HCT116 (cell line): ENCODE results near the gene THBD. TPM values are rescaled to one million over a fixed set of nuclear protein-coding genes. Genes with fewer than 3 reads are reported as not detected.

Source experiments
- ATAC-seq: fragments of 200-7000 bp; cut with Tn5 transposase; 2 replicates; pipeline ENCODE4 v1.9.1; 2020; ENCODE audit warnings: mild to moderate bottlenecking, moderate library complexity
- BruUV-seq: library from RNA; stranded (reverse); fragments of 400-500 nt; replicated peaks from 2 replicates; lab custom pipeline; 2021; lab: Mats Ljungman, UMichigan
- CTCF ChIA-PET: fragments of 300-600 bp; sonication (Branson Sonifier 250); formaldehyde crosslinking; loops from one replicate; lab custom pipeline; 2021; ENCODE audit warnings: antibody characterized with exemption; lab: Charles Lee
- POLR2A ChIA-PET: fragments of 300-600, 350-600 bp; sonication (Branson Sonifier 250); formaldehyde crosslinking; loops from one replicate; lab custom pipeline; 2021; ENCODE audit warnings: antibody characterized with exemption; lab: Charles Lee
- RAD21 ChIA-PET, 2 experiments: fragments of 300-600 bp; sonication (Branson Sonifier 250); formaldehyde crosslinking; loops; one replicate each; lab custom pipeline; 2023; ENCODE audit warnings: low total read pairs in 2 of 2; ENCODE audit not compliant: uncharacterized antibody in 2 of 2, unreplicated experiment in 2 of 2, low non-redundant PET in 1 of 2; lab: Charles Lee
- DNase-seq: peaks from one replicate; pipeline ENCODE4 v3.0.0-alpha.2; 2010; ENCODE audit warnings: low read depth, low spot score
- H2AFZ ChIP-seq: fragments of 200-600 bp; shearing (Covaris generic), sonication (generic); 2 replicates; pipeline ENCODE4 v1.6.1; 2017; ENCODE audit warnings: low read depth, mixed run types, mixed read lengths, antibody characterized with exemption, low read length; ENCODE audit not compliant: poor library complexity, severe bottlenecking
- H3K27ac ChIP-seq: 2 replicates; pipeline ENCODE4 v1.5.1; 2012; ENCODE audit warnings: low read depth, low read length
- H3K27me3 ChIP-seq: fragments of 200-600 bp; sonication (generic); 2 replicates; pipeline ENCODE4 v1.6.1; 2016; ENCODE audit warnings: mixed run types, low read length, mixed read lengths; ENCODE audit not compliant: insufficient read depth
- H3K36me3 ChIP-seq, 2 experiments: fragments of 200-500 bp in 1 of 2; fragments of 200-600 bp in 1 of 2; sonication (Bioruptor generic) in 1 of 2; sonication (generic) in 1 of 2; 2 replicates each; pipeline versions ENCODE4 v1.5.1 to v1.6.1; 2014 to 2016; ENCODE audit warnings: low read length in 2 of 2, inconsistent platforms in 1 of 2, mixed read lengths in 1 of 2, mixed run types in 1 of 2; ENCODE audit not compliant: insufficient read depth in 2 of 2, control insufficient read depth in 1 of 2
- H3K4me1 ChIP-seq, 2 experiments: fragments of 200-600 bp in 1 of 2; sonication (generic) in 1 of 2; 2 replicates each; pipeline versions ENCODE4 v1.5.1 to v1.6.1; 2012 to 2017; ENCODE audit warnings: low read length in 2 of 2, inconsistent platforms in 1 of 2, mild to moderate bottlenecking in 1 of 2, mixed read lengths in 1 of 2, mixed run types in 1 of 2, moderate library complexity in 1 of 2; ENCODE audit not compliant: insufficient read depth in 2 of 2, control insufficient read depth in 1 of 2
- H3K4me2 ChIP-seq: fragments of 200-600 bp; sonication (generic); 2 replicates; pipeline ENCODE4 v1.6.1; 2017; ENCODE audit warnings: mixed run types, low read length, mixed read lengths
- H3K4me3 ChIP-seq, 2 experiments: fragments of 200-600 bp in 1 of 2; sonication (generic) in 1 of 2; replicated peaks in 1 of 2; 2 replicates each; pipeline ENCODE4 v1.5.1; 2011 to 2016; ENCODE audit warnings: low read length in 2 of 2, control low read depth in 1 of 2, low read depth in 1 of 2, mild to moderate bottlenecking in 1 of 2, mixed read lengths in 1 of 2, mixed run types in 1 of 2
- H3K79me2 ChIP-seq: fragments of 200-600 bp; sonication (generic); 2 replicates; pipeline ENCODE4 v1.6.1; 2017; ENCODE audit warnings: mild to moderate bottlenecking, mixed run types, low read length, moderate library complexity, mixed read lengths; ENCODE audit not compliant: insufficient read depth
- H3K9ac ChIP-seq: fragments of 200-600 bp; sonication (generic); 2 replicates; pipeline ENCODE4 v1.6.1; 2016; ENCODE audit warnings: low read length, mixed read lengths
- H3K9me2 ChIP-seq: fragments of 200-600 bp; sonication (generic), shearing (Covaris generic); 2 replicates; pipeline ENCODE4 v1.6.1; 2017; ENCODE audit warnings: mixed run types, mild to moderate bottlenecking, moderate library complexity; ENCODE audit not compliant: insufficient read depth
- H3K9me3 ChIP-seq, 2 experiments: fragments of 200-500 bp in 1 of 2; fragments of 200-600 bp in 1 of 2; sonication (Bioruptor generic) in 1 of 2; sonication (generic) in 1 of 2; 2 replicates each; pipeline ENCODE4 v1.6.1; 2014 to 2017; ENCODE audit warnings: low read length in 2 of 2, mixed read lengths in 2 of 2, inconsistent platforms in 1 of 2, low read depth in 1 of 2, mild to moderate bottlenecking in 1 of 2, mixed run types in 1 of 2, moderate library complexity in 1 of 2; ENCODE audit not compliant: control insufficient read depth in 1 of 2, insufficient read depth in 1 of 2
- H4K20me1 ChIP-seq: fragments of 200-600 bp; sonication (generic), shearing (Covaris generic); 2 replicates; pipeline ENCODE4 v1.6.1; 2017; ENCODE audit warnings: mixed run types, mild to moderate bottlenecking, moderate library complexity; ENCODE audit not compliant: insufficient read depth
- CBX3 ChIP-seq: IDR thresholded peaks from 2 replicates; pipeline ENCODE4 v1.6.1; 2012; ENCODE audit warnings: low read depth
- CEBPB ChIP-seq: IDR thresholded peaks from 2 replicates; pipeline ENCODE4 v1.6.1; 2012; ENCODE audit warnings: low read depth
- EGR1 ChIP-seq: IDR thresholded peaks from 2 replicates; pipeline ENCODE4 v1.6.1; 2012; ENCODE audit warnings: low read depth
- ELF1 ChIP-seq: IDR thresholded peaks from 2 replicates; pipeline ENCODE4 v1.6.1; 2012; ENCODE audit warnings: low read depth, borderline replicate concordance
- EZH2 ChIP-seq: fragments of 200-600 bp; sonication (generic); IDR thresholded peaks from 2 replicates; pipeline ENCODE4 v1.6.1; 2017; ENCODE audit warnings: antibody characterized with exemption, mixed run types
- EZH2phosphoT487 ChIP-seq: fragments of 200-600 bp; IDR thresholded peaks from 2 replicates; pipeline ENCODE4 v1.6.1; 2018; ENCODE audit warnings: antibody characterized with exemption, borderline replicate concordance
- FOSL1 ChIP-seq: IDR thresholded peaks from 2 replicates; pipeline ENCODE4 v1.6.1; 2012; ENCODE audit warnings: low read depth
- JUND ChIP-seq: IDR thresholded peaks from 2 replicates; pipeline ENCODE4 v1.6.1; 2012
- MAX ChIP-seq: IDR thresholded peaks from 2 replicates; pipeline ENCODE4 v1.6.1; 2012
- POLR2A ChIP-seq: IDR thresholded peaks from 2 replicates; pipeline ENCODE4 v1.7.0; 2011; ENCODE audit warnings: borderline replicate concordance; ENCODE audit not compliant: insufficient read depth, insufficient read length; ENCODE audit errors: extremely low read depth
- SIN3A ChIP-seq: IDR thresholded peaks from 2 replicates; pipeline ENCODE4 v1.6.1; 2012; ENCODE audit warnings: low read depth
- SP1 ChIP-seq: IDR thresholded peaks from 2 replicates; pipeline ENCODE4 v1.6.1; 2012; ENCODE audit warnings: low read depth
- SRF ChIP-seq: IDR thresholded peaks from 2 replicates; pipeline ENCODE4 v1.6.1; 2012; ENCODE audit warnings: low read depth
- TCF7L2 ChIP-seq: IDR thresholded peaks from 2 replicates; pipeline ENCODE4 v1.7.0; 2011; ENCODE audit warnings: borderline replicate concordance, inconsistent platforms; ENCODE audit not compliant: insufficient read depth, insufficient read length; ENCODE audit errors: extremely low read depth
- ZBTB33 ChIP-seq: IDR thresholded peaks from 2 replicates; pipeline ENCODE4 v1.6.1; 2011; ENCODE audit warnings: mild to moderate bottlenecking, low read length, moderate library complexity; ENCODE audit not compliant: insufficient replicate concordance; ENCODE audit errors: extremely low read depth
- intact Hi-C: fragments of 100-400 bp; cut with micrococcal nuclease; formaldehyde crosslinking; loops from 2 replicates; pipeline ENCODE4 v1.10.0; 2022
- total RNA-seq: library from RNA; stranded (reverse); gene quantifications from one replicate; pipeline ENCODE4 v1.2.1, GENCODE V29; 2021; ENCODE audit not compliant: unreplicated experiment
- TF ChIP-seq, protein P1 (sequence below), 3 experiments: fragments of 200-600 bp in 1 of 3; sonication (generic) in 1 of 3; IDR thresholded peaks in 2 of 3; conservative IDR thresholded peaks in 1 of 3; 2 replicates each; pipeline ENCODE4 v1.5.1; 2012 to 2017; ENCODE audit warnings: low read depth in 2 of 3, low read length in 2 of 3, antibody characterized with exemption in 1 of 3, borderline replicate concordance in 1 of 3, control low read depth in 1 of 3, mild to moderate bottlenecking in 1 of 3, mixed read lengths in 1 of 3, mixed run types in 1 of 3, moderate library complexity in 1 of 3; ENCODE audit not compliant: insufficient read depth in 1 of 3
- TF ChIP-seq, protein P2 (sequence below): IDR thresholded peaks from 2 replicates; pipeline ENCODE4 v1.6.1; 2012

The THBD gene
- total RNA-seq, 1 experiment from 2014 or later: 0.39 TPM

GRCh38 chr20:23063581-23063980 lies 14.1 kb upstream of the THBD start:
- POLR2A ChIA-PET: no interaction called here
- Histone ChIP-seq H3K36me3 (no peaks in the 10 kb centered on the region), H2AFZ (no peak overlapping the region), H3K9ac (no peak overlapping the region), H3K27ac (no peak overlapping the region), H3K79me2 (no peaks in the 10 kb centered on the region), H3K4me2 (no peak overlapping the region), H3K9me2 (no peaks in the 10 kb centered on the region), H3K4me3 (no peak overlapping the region), H3K27me3 (no peaks in the 10 kb centered on the region), H4K20me1 (no peaks in the 10 kb centered on the region), H3K9me3 (no peaks in the 10 kb centered on the region), H3K4me1 (no peaks in the 10 kb centered on the region; a peak in 1 of 4 replicates)
- no peak for TF ChIP-seq EZH2
- no peak for TF ChIP-seq POLR2A
- TF ChIP-seq SRF: no peak
- TF ChIP-seq EGR1: no peak
- no peak for TF ChIP-seq FOSL1
- no peak for TF ChIP-seq CBX3
- TF ChIP-seq CEBPB: no peak
- no peak for TF ChIP-seq MAX
- no peak for TF ChIP-seq JUND
- CTCF ChIA-PET: interaction anchor here (1.2 to 1.9 kb wide), 2 partner anchors 12 to 89 kb away, joined by 4 to 5 read pairs; no protein-coding TSS in a partner anchor
- no TSS peak for BruUV-seq
- intact Hi-C loops: loop anchor here (5.0 kb wide), 1 partner anchor 371 kb away; no protein-coding TSS in a partner anchor
- ATAC-seq (no peak), DNase-seq (no peak)
- RAD21 ChIA-PET: no interaction called here

GRCh38 chr20:23063168-23063567 lies 13.7 kb upstream of the THBD start:
- no peaks in the 10 kb centered on the region; a peak in 1 of 4 replicates for H3K4me1 ChIP-seq
- no TSS peak for BruUV-seq
- CTCF ChIA-PET: interaction anchor here (1.9 kb wide), 1 partner anchor 12 kb away, joined by 5 read pairs; no protein-coding TSS in a partner anchor
- TF ChIP-seq, protein P1, sequence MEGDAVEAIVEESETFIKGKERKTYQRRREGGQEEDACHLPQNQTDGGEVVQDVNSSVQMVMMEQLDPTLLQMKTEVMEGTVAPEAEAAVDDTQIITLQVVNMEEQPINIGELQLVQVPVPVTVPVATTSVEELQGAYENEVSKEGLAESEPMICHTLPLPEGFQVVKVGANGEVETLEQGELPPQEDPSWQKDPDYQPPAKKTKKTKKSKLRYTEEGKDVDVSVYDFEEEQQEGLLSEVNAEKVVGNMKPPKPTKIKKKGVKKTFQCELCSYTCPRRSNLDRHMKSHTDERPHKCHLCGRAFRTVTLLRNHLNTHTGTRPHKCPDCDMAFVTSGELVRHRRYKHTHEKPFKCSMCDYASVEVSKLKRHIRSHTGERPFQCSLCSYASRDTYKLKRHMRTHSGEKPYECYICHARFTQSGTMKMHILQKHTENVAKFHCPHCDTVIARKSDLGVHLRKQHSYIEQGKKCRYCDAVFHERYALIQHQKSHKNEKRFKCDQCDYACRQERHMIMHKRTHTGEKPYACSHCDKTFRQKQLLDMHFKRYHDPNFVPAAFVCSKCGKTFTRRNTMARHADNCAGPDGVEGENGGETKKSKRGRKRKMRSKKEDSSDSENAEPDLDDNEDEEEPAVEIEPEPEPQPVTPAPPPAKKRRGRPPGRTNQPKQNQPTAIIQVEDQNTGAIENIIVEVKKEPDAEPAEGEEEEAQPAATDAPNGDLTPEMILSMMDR (IDR thresholded peaks at IDR 0.05 in 2 of 3, conservative IDR thresholded peaks at IDR 0.05 in 1 of 3; ENCODE audit: borderline replicate concordance in 1 of 3, insufficient read depth in 1 of 3, low read depth in 2 of 3, low read length in 2 of 3): no peak
- TF ChIP-seq EZH2phosphoT487: no peak
- TF ChIP-seq ELF1: no peak
- no peak for TF ChIP-seq EZH2
- no peak for TF ChIP-seq SP1
- no peak for TF ChIP-seq ZBTB33
- no peak for TF ChIP-seq CBX3
- no peak for TF ChIP-seq TCF7L2
- TF ChIP-seq MAX: no peak
- no peak for TF ChIP-seq POLR2A
- no peak for TF ChIP-seq FOSL1
- TF ChIP-seq, protein P2, sequence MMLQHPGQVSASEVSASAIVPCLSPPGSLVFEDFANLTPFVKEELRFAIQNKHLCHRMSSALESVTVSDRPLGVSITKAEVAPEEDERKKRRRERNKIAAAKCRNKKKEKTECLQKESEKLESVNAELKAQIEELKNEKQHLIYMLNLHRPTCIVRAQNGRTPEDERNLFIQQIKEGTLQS: no peak
- no peak for TF ChIP-seq SIN3A

More at GRCh38 chr20:23063168-23063567, 13.7 kb upstream of the THBD start:
- no peak for DNase-seq
- no peak overlapping the region for H2AFZ ChIP-seq
- no peaks in the 10 kb centered on the region for H3K9me2 ChIP-seq
- intact Hi-C loops: loop anchor here (5.0 kb wide), 1 partner anchor 371 kb away; no protein-coding TSS in a partner anchor
- no peaks in the 10 kb centered on the region for H4K20me1 ChIP-seq
- no peak overlapping the region for H3K4me3 ChIP-seq
- no peak overlapping the region for H3K4me2 ChIP-seq
- H3K27ac ChIP-seq: no peak overlapping the region
- no peaks in the 10 kb centered on the region for H3K36me3 ChIP-seq
- H3K9ac ChIP-seq: no peak overlapping the region
- ChIA-PET RAD21 (no interaction called here), POLR2A (no interaction called here)
- no peaks in the 10 kb centered on the region for H3K79me2 ChIP-seq
- H3K9me3 ChIP-seq: no peaks in the 10 kb centered on the region
- ATAC-seq: no peak
- H3K27me3 ChIP-seq: no peaks in the 10 kb centered on the region
